Fibroblast of upper back skin (primary cell): ENCODE measurements around the gene UTP14A.

Source experiments
- DNase-seq: peaks from one replicate; pipeline ENCODE4 v3.0.0-alpha.2; 2013

The UTP14A gene

GRCh38 chrX:129953881-129954280, 47.9 kb downstream of the UTP14A start:
- DNase-seq, result no peak

- no peak for DNase-seq
These were observed 48.8 kb downstream of the UTP14A start for GRCh38 chrX:129954804-129955203.

GRCh38 chrX:129955682-129956081, 49.7 kb downstream of the UTP14A start:
- no peak for DNase-seq

GRCh38 chrX:129956145-129956544, 50.2 kb downstream of the UTP14A start:
- DNase-seq, result no peak

GRCh38 chrX:129956765-129957164, 50.8 kb downstream of the UTP14A start:
- DNase-seq, result no peak

- DNase-seq, result peak; percentile 34
These were observed 51.5 kb downstream of the UTP14A start for GRCh38 chrX:129957241-129958082.

- DNase-seq, result no peak
These were observed 52.1 kb downstream of the UTP14A start for GRCh38 chrX:129958083-129958465.

GRCh38 chrX:129958814-129959492, 53.0 kb downstream of the UTP14A start:
- no peak for DNase-seq

GRCh38 chrX:129959493-129959832, 53.5 kb downstream of the UTP14A start:
- no peak for DNase-seq

GRCh38 chrX:129961180-129962083, 55.5 kb downstream of the UTP14A start:
- no peak for DNase-seq

- no peak for DNase-seq
These were observed 57.8 kb downstream of the UTP14A start for GRCh38 chrX:129963729-129964128.

GRCh38 chrX:129965166-129965565, 59.2 kb downstream of the UTP14A start:
- no peak for DNase-seq

GRCh38 chrX:129968968-129969367, 63.0 kb downstream of the UTP14A start:
- DNase-seq, result no peak

GRCh38 chrX:129976441-129976840, 70.5 kb downstream of the UTP14A start:
- no peak for DNase-seq
